ENCODE measurements around the gene AMZ1.
A peak's percentile ranks its signal among the peaks of the same experiment; 100 is the strongest.
"Not testable (repeated sequence)": the region's sequence is repeated elsewhere in the genome, so short reads cannot be mapped to it uniquely, and the experiment has no call there.

AMZ1 gene

GRCh38 chr7:2726316-2727018, 38.5 kb downstream of the AMZ1 start:
- Mint-ChIP-seq H3K36me3 (peaks cover 3% of the 10 kb centered on the region), H3K9me3 (ENCODE audit: low read depth) (no peaks in the 10 kb centered on the region), H3K27ac (no peak overlapping the region), H3K4me3 (no peak overlapping the region), H3K4me1 (ENCODE audit: low read depth) (peaks cover 1% of the 10 kb centered on the region), H3K27me3 (no peaks in the 10 kb centered on the region)

- not testable (repeated sequence) for H3K36me3 Mint-ChIP-seq; H3K27me3 Mint-ChIP-seq; H3K9me3 Mint-ChIP-seq (ENCODE audit: low read depth); H3K4me3 Mint-ChIP-seq; H3K27ac Mint-ChIP-seq; H3K4me1 Mint-ChIP-seq (ENCODE audit: low read depth)
Measured at GRCh38 chr7:2727206-2727605, 39.2 kb downstream of the AMZ1 start.

GRCh38 chr7:2728316-2729030, 40.5 kb downstream of the AMZ1 start:
- Mint-ChIP-seq H3K36me3 (peaks cover 3% of the 10 kb centered on the region), H3K4me3 (no peak overlapping the region), H3K9me3 (ENCODE audit: low read depth) (no peaks in the 10 kb centered on the region), H3K27ac (no peak overlapping the region), H3K27me3 (no peaks in the 10 kb centered on the region), H3K4me1 (ENCODE audit: low read depth) (peaks cover 1% of the 10 kb centered on the region)

GRCh38 chr7:2729031-2729892, 41.3 kb downstream of the AMZ1 start:
- Mint-ChIP-seq H3K4me3 (no peak overlapping the region), H3K27me3 (no peaks in the 10 kb centered on the region), H3K9me3 (ENCODE audit: low read depth) (no peaks in the 10 kb centered on the region), H3K4me1 (ENCODE audit: low read depth) (peaks cover 5% of the 10 kb centered on the region), H3K27ac (no peak overlapping the region), H3K36me3 (peaks cover 3% of the 10 kb centered on the region)

GRCh38 chr7:2729893-2730716, 42.1 kb downstream of the AMZ1 start:
- Mint-ChIP-seq H3K4me3 (no peak overlapping the region), H3K9me3 (ENCODE audit: low read depth) (no peaks in the 10 kb centered on the region), H3K27me3 (no peaks in the 10 kb centered on the region), H3K36me3 (peaks cover 3% of the 10 kb centered on the region), H3K27ac (no peak overlapping the region), H3K4me1 (ENCODE audit: low read depth) (peaks cover 10% of the 10 kb centered on the region)

- Mint-ChIP-seq H3K27ac (no peak overlapping the region), H3K4me3 (no peak overlapping the region), H3K9me3 (ENCODE audit: low read depth) (no peaks in the 10 kb centered on the region), H3K36me3 (peaks cover 3% of the 10 kb centered on the region), H3K27me3 (no peaks in the 10 kb centered on the region), H3K4me1 (ENCODE audit: low read depth) (peaks cover 16% of the 10 kb centered on the region)
Measured at GRCh38 chr7:2730846-2731770, 43.1 kb downstream of the AMZ1 start.

GRCh38 chr7:2732388-2732787, 44.4 kb downstream of the AMZ1 start:
- Mint-ChIP-seq H3K4me3 (no peak overlapping the region), H3K27ac (peak overlapping the region; percentile 0), H3K36me3 (peaks cover 3% of the 10 kb centered on the region), H3K9me3 (ENCODE audit: low read depth) (no peaks in the 10 kb centered on the region), H3K4me1 (ENCODE audit: low read depth) (peaks cover 16% of the 10 kb centered on the region), H3K27me3 (no peaks in the 10 kb centered on the region)

GRCh38 chr7:2732959-2733584, 45.1 kb downstream of the AMZ1 start:
- no peaks in the 10 kb centered on the region for H3K27me3 Mint-ChIP-seq
- no peak overlapping the region for H3K4me3 Mint-ChIP-seq
- peaks cover 3% of the 10 kb centered on the region for H3K36me3 Mint-ChIP-seq
- H3K4me1 Mint-ChIP-seq (ENCODE audit: low read depth) = peaks cover 16% of the 10 kb centered on the region
- no peaks in the 10 kb centered on the region for H3K9me3 Mint-ChIP-seq (ENCODE audit: low read depth)
- no peak overlapping the region for H3K27ac Mint-ChIP-seq

- Mint-ChIP-seq H3K27me3 (no peaks in the 10 kb centered on the region), H3K4me3 (peak overlapping the region; percentile 10)
Measured at GRCh38 chr7:2734084-2734686, 46.2 kb downstream of the AMZ1 start.

GRCh38 chr7:2734751-2735571, 47.0 kb downstream of the AMZ1 start:
- Mint-ChIP-seq H3K4me3 (peak overlapping the region; percentile 35), H3K9me3 (ENCODE audit: low read depth) (no peaks in the 10 kb centered on the region), H3K36me3 (peaks cover under 1% of the 10 kb centered on the region), H3K27ac (peak overlapping the region; percentile 50), H3K4me1 (ENCODE audit: low read depth) (peaks cover 18% of the 10 kb centered on the region), H3K27me3 (no peaks in the 10 kb centered on the region)

More at GRCh38 chr7:2734084-2734686, 46.2 kb downstream of the AMZ1 start:
- H3K9me3 Mint-ChIP-seq (ENCODE audit: low read depth) = no peaks in the 10 kb centered on the region
- peaks cover 18% of the 10 kb centered on the region for H3K4me1 Mint-ChIP-seq (ENCODE audit: low read depth)
- no peaks in the 10 kb centered on the region for H3K36me3 Mint-ChIP-seq
- peak overlapping the region; percentile 4 for H3K27ac Mint-ChIP-seq

GRCh38 chr7:2735744-2736143, 47.7 kb downstream of the AMZ1 start:
- no peaks in the 10 kb centered on the region for H3K27me3 Mint-ChIP-seq
- peaks cover 3% of the 10 kb centered on the region for H3K36me3 Mint-ChIP-seq
- peaks cover 18% of the 10 kb centered on the region for H3K4me1 Mint-ChIP-seq (ENCODE audit: low read depth)
- H3K9me3 Mint-ChIP-seq (ENCODE audit: low read depth) = no peaks in the 10 kb centered on the region
- no peak overlapping the region for H3K27ac Mint-ChIP-seq
- no peak overlapping the region for H3K4me3 Mint-ChIP-seq

GRCh38 chr7:2736411-2736914, 48.5 kb downstream of the AMZ1 start:
- H3K4me1 Mint-ChIP-seq (ENCODE audit: low read depth) = peaks cover 18% of the 10 kb centered on the region
- H3K36me3 Mint-ChIP-seq = peaks cover 3% of the 10 kb centered on the region
- no peaks in the 10 kb centered on the region for H3K9me3 Mint-ChIP-seq (ENCODE audit: low read depth)
- H3K4me3 Mint-ChIP-seq = no peak overlapping the region
- no peak overlapping the region for H3K27ac Mint-ChIP-seq
- no peaks in the 10 kb centered on the region for H3K27me3 Mint-ChIP-seq
